Prostate gland (tissue), 2 donors: Measurements from ENCODE around the gene TOR1AIP1.

Source experiments
- POLR2A ChIP-seq: fragments of 450-650 bp; IDR thresholded peaks from one replicate; pipeline ENCODE4 v1.6.1; 2016; ENCODE audit warnings: antibody characterized with exemption, mild to moderate bottlenecking
- POLR2AphosphoS5 ChIP-seq: sonication (generic); formaldehyde crosslinking; IDR thresholded peaks from one replicate; pipeline ENCODE4 v1.6.1; 2017; ENCODE audit warnings: antibody characterized with exemption
- TF ChIP-seq, protein P1 (sequence below), 4 experiments: fragments of 200-600 bp in 2 of 4; fragments of 450-650 bp in 2 of 4; sonication (generic) in 2 of 4; IDR thresholded peaks; 1 replicate in 3 of 4; 2 replicates in 1 of 4; pipeline ENCODE4 v1.5.1; 2016 to 2019; ENCODE audit warnings: antibody characterized with exemption in 4 of 4, mild to moderate bottlenecking in 2 of 4, moderate library complexity in 2 of 4

DNA sequence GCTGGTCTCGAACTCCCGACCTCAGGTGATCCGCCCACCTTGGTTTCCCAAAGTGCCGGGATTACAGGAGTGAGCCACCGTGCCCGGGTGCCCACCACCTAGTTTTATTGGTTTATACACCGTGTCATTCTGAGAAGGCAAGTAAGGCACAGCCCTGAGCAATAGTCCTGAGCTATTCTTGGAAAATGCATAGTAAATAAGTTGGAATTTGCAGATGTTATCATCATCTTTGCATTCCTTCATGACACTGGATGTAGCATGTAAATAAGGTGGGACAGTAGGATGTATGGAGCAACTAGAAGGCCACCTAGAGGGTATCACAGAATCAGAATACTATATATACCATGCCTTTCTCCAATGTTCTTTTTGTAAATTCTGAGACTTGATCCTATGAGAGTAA is 15.5 kb upstream of the TOR1AIP1 start:
- TF ChIP-seq POLR2A (no peak), POLR2AphosphoS5 (no peak)
- TF ChIP-seq, protein P1, sequence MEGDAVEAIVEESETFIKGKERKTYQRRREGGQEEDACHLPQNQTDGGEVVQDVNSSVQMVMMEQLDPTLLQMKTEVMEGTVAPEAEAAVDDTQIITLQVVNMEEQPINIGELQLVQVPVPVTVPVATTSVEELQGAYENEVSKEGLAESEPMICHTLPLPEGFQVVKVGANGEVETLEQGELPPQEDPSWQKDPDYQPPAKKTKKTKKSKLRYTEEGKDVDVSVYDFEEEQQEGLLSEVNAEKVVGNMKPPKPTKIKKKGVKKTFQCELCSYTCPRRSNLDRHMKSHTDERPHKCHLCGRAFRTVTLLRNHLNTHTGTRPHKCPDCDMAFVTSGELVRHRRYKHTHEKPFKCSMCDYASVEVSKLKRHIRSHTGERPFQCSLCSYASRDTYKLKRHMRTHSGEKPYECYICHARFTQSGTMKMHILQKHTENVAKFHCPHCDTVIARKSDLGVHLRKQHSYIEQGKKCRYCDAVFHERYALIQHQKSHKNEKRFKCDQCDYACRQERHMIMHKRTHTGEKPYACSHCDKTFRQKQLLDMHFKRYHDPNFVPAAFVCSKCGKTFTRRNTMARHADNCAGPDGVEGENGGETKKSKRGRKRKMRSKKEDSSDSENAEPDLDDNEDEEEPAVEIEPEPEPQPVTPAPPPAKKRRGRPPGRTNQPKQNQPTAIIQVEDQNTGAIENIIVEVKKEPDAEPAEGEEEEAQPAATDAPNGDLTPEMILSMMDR (IDR thresholded peaks at IDR 0.05): no peak
